H9 (cell line): ENCODE measurements around the gene SEMA6A. TPM values are rescaled to one million over a fixed set of nuclear protein-coding genes. Genes with fewer than 3 reads are reported as not detected.

ENCODE experiments used
- DNase-seq: peaks from one replicate; pipeline ENCODE4 v3.0.0-alpha.2; 2017
- H2AFZ ChIP-seq: one replicate; pipeline ENCODE4 v1.6.1; 2013; ENCODE audit warnings: mild to moderate bottlenecking, low read length, control low read depth, moderate library complexity
- H2AK5ac ChIP-seq: 2 replicates; pipeline ENCODE4 v1.6.1; 2013; ENCODE audit warnings: low read length, control low read depth, mixed read lengths; ENCODE audit not compliant: insufficient read length
- H2BK120ac ChIP-seq: one replicate; pipeline ENCODE4 v1.6.1; 2013; ENCODE audit warnings: low read depth, mild to moderate bottlenecking, low read length, control low read depth, inconsistent platforms; ENCODE audit not compliant: poor library complexity, severe bottlenecking
- H2BK12ac ChIP-seq: 2 replicates; pipeline ENCODE4 v1.6.1; 2013; ENCODE audit warnings: low read length, control low read depth, mixed read lengths, low read depth; ENCODE audit not compliant: insufficient read length
- H2BK15ac ChIP-seq: 2 replicates; pipeline ENCODE4 v1.6.1; 2013; ENCODE audit warnings: low read depth, low read length, control low read depth
- H2BK20ac ChIP-seq: one replicate; pipeline ENCODE4 v1.6.1; 2013; ENCODE audit warnings: low read depth, mild to moderate bottlenecking, low read length, control low read depth, inconsistent platforms; ENCODE audit not compliant: poor library complexity, severe bottlenecking
- H2BK5ac ChIP-seq: 2 replicates; pipeline ENCODE4 v1.6.1; 2013; ENCODE audit warnings: low read length, control low read depth, mixed read lengths; ENCODE audit not compliant: insufficient read length
- H3K14ac ChIP-seq: 2 replicates; pipeline ENCODE4 v1.6.1; 2013; ENCODE audit warnings: low read length, control low read depth; ENCODE audit not compliant: insufficient read depth
- H3K18ac ChIP-seq: 2 replicates; pipeline ENCODE4 v1.6.1; 2013; ENCODE audit warnings: low read depth, mild to moderate bottlenecking, mixed read lengths, low read length, control low read depth; ENCODE audit not compliant: insufficient read length
- H3K23ac ChIP-seq: 2 replicates; pipeline ENCODE4 v1.6.1; 2013; ENCODE audit warnings: low read length, control low read depth, mixed read lengths, low read depth; ENCODE audit not compliant: insufficient read length
- H3K23me2 ChIP-seq: 2 replicates; pipeline ENCODE4 v1.6.1; 2013; ENCODE audit warnings: low read depth, mild to moderate bottlenecking, mixed read lengths, low read length, control low read depth; ENCODE audit not compliant: insufficient read length, poor library complexity, severe bottlenecking
- H3K27ac ChIP-seq: 2 replicates; pipeline ENCODE4 v1.5.1; 2013; ENCODE audit warnings: low read length, control low read depth, mixed read lengths, low read depth; ENCODE audit not compliant: insufficient read length
- H3K27me3 ChIP-seq: 2 replicates; pipeline ENCODE4 v1.6.1; 2013; ENCODE audit warnings: low read length, control low read depth, inconsistent platforms; ENCODE audit not compliant: insufficient read depth
- H3K4ac ChIP-seq: 2 replicates; pipeline ENCODE4 v1.6.1; 2013; ENCODE audit warnings: low read depth, mild to moderate bottlenecking, control low read depth, inconsistent platforms, low read length, moderate library complexity
- H3K4me1 ChIP-seq: 2 replicates; pipeline ENCODE4 v1.6.1; 2013; ENCODE audit warnings: low read length, control low read depth, inconsistent platforms; ENCODE audit not compliant: insufficient read depth
- H3K4me2 ChIP-seq: 2 replicates; pipeline ENCODE4 v1.6.1; 2013; ENCODE audit warnings: low read length, control low read depth, mixed read lengths; ENCODE audit not compliant: insufficient read length, insufficient read depth
- H3K56ac ChIP-seq: 2 replicates; pipeline ENCODE4 v1.6.1; 2013; ENCODE audit warnings: low read depth, mild to moderate bottlenecking, mixed read lengths, low read length, control low read depth; ENCODE audit not compliant: insufficient read length
- H3K79me1 ChIP-seq: 2 replicates; pipeline ENCODE4 v1.6.1; 2013; ENCODE audit warnings: low read depth, mild to moderate bottlenecking, moderate library complexity, low read length, control low read depth, inconsistent platforms; ENCODE audit not compliant: insufficient read depth, poor library complexity, severe bottlenecking
- H3K79me2 ChIP-seq: 2 replicates; pipeline ENCODE4 v1.6.1; 2013; ENCODE audit warnings: low read length, control low read depth, inconsistent platforms; ENCODE audit not compliant: insufficient read depth
- H3K9ac ChIP-seq: 2 replicates; pipeline ENCODE4 v1.6.1; 2013; ENCODE audit warnings: low read length, control low read depth, mixed read lengths; ENCODE audit not compliant: insufficient read length; ENCODE audit errors: extremely low read depth
- H3K9me3 ChIP-seq: one replicate; pipeline ENCODE4 v1.6.1; 2013; ENCODE audit warnings: low read depth, low read length, inconsistent platforms; ENCODE audit not compliant: control insufficient read depth
- H3T11ph ChIP-seq: one replicate; pipeline ENCODE4 v1.6.1; 2013; ENCODE audit warnings: mild to moderate bottlenecking, low read length, control low read depth, inconsistent platforms
- H4K20me1 ChIP-seq: one replicate; pipeline ENCODE4 v1.6.1; 2013; ENCODE audit not compliant: control insufficient read depth, insufficient read length, insufficient read depth
- H4K5ac ChIP-seq: 2 replicates; pipeline ENCODE4 v1.6.1; 2013; ENCODE audit warnings: low read depth, mild to moderate bottlenecking, mixed read lengths, low read length, control low read depth; ENCODE audit not compliant: insufficient read length
- H4K8ac ChIP-seq: replicated peaks from 2 replicates; pipeline ENCODE4 v1.6.1; 2013; ENCODE audit warnings: low read length, control low read depth, mixed read lengths, low read depth; ENCODE audit not compliant: insufficient read length
- H4K91ac ChIP-seq: 2 replicates; pipeline ENCODE4 v1.6.1; 2013; ENCODE audit warnings: low read depth, mild to moderate bottlenecking, moderate library complexity, mixed read lengths, low read length, control low read depth; ENCODE audit not compliant: insufficient read length
- H3K27ac Mint-ChIP-seq, 3 experiments: 2 replicates in 2 of 3; 3 replicates in 1 of 3; pipeline ENCODE4 v1.8.0; 2020 to 2021; ENCODE audit warnings: mixed read lengths in 3 of 3, mild to moderate bottlenecking in 1 of 3, moderate library complexity in 1 of 3
- H3K27me3 Mint-ChIP-seq: 2 replicates; pipeline ENCODE4 v1.8.0; 2021; ENCODE audit warnings: low read depth, mild to moderate bottlenecking, moderate library complexity, mixed read lengths
- H3K36me3 Mint-ChIP-seq, 3 experiments: 2 replicates in 2 of 3; 3 replicates in 1 of 3; pipeline ENCODE4 v1.8.0; 2020 to 2021; ENCODE audit warnings: low read depth in 3 of 3, mixed read lengths in 3 of 3; ENCODE audit not compliant: insufficient read depth in 1 of 3
- H3K4me1 Mint-ChIP-seq, 2 experiments: 2 replicates each; pipeline ENCODE4 v1.8.0; 2020; ENCODE audit warnings: mixed read lengths in 2 of 2
- H3K4me3 Mint-ChIP-seq, 2 experiments: 2 replicates in 1 of 2; 3 replicates in 1 of 2; pipeline ENCODE4 v1.8.0; 2020 to 2021; ENCODE audit warnings: mild to moderate bottlenecking in 2 of 2, mixed read lengths in 2 of 2, moderate library complexity in 1 of 2
- H3K9me3 Mint-ChIP-seq, 2 experiments: 2 replicates in 1 of 2; 3 replicates in 1 of 2; pipeline ENCODE4 v1.8.0; 2020; ENCODE audit warnings: mild to moderate bottlenecking in 2 of 2, mixed read lengths in 2 of 2, moderate library complexity in 1 of 2
- CTCF ChIP-seq: fragments of 200-600 bp; sonication (generic); conservative IDR thresholded peaks from 3 replicates; pipeline ENCODE4 v1.8.0; 2021; ENCODE audit warnings: antibody characterized with exemption, mild to moderate bottlenecking
- WGBS: extraction: QIAGEN DNeasy Blood & Tissue Kit; methylation state at CpG from one replicate; pipeline ENCODE4 v1.1.7; 2013; ENCODE audit warnings: missing lambda C conversion rate, low lambda C conversion rate, mixed read lengths; ENCODE audit not compliant: insufficient read length; ENCODE audit errors: extremely low coverage; 5-methylcytosine and 5-hydroxymethylcytosine counted together
- total RNA-seq: library from RNA; stranded (reverse); gene quantifications from 2 replicates; pipeline ENCODE4 v1.2.1, GENCODE V29; 2021

The SEMA6A gene
- total RNA-seq, 1 experiment from 2014 or later: 354 TPM

GRCh38 chr5:116531117-116531516, 43.5 kb downstream of the SEMA6A start:
- H3K18ac ChIP-seq: no peak overlapping the region
- H3K56ac ChIP-seq: no peak overlapping the region
- Mint-ChIP-seq H3K9me3 (no peaks in the 10 kb centered on the region), H3K27me3 (no peaks in the 10 kb centered on the region), H3K36me3 (0 out of 7 replicates have a peak, but pooled peaks cover 0 to 2% (median 0%) of the 10 kb centered on the region in 3 experiments), H3K27ac (peak overlapping the region in 2 of 3 experiments; percentile 70 to 90; a peak in 1 of 7 replicates), H3K4me1 (peaks cover 68 to 73% of the 10 kb centered on the region in 2 experiments), H3K4me3 (no peak overlapping the region)
- H3T11ph ChIP-seq: no peak overlapping the region
- no peak overlapping the region for H2BK12ac ChIP-seq
- no peaks in the 10 kb centered on the region for H4K20me1 ChIP-seq
- no peak overlapping the region for H2AFZ ChIP-seq
- no peak overlapping the region for H4K91ac ChIP-seq
- H3K9ac ChIP-seq: no peak overlapping the region
- no peak overlapping the region for H2BK120ac ChIP-seq
- H2BK20ac ChIP-seq: no peak overlapping the region
- H2BK5ac ChIP-seq: no peak overlapping the region
- TF ChIP-seq CTCF: no peak
- no peak overlapping the region for H2BK15ac ChIP-seq
- no peak overlapping the region for H4K5ac ChIP-seq
- H3K4ac ChIP-seq: no peak overlapping the region
- H3K23ac ChIP-seq: no peak overlapping the region
- no peak for DNase-seq
- no peak overlapping the region for H4K8ac ChIP-seq
- H3K27ac ChIP-seq: no peak overlapping the region
- H3K23me2 ChIP-seq: no peaks in the 10 kb centered on the region
- H2AK5ac ChIP-seq: no peak overlapping the region
- no peak overlapping the region for H3K4me2 ChIP-seq
- H3K27me3 ChIP-seq: no peaks in the 10 kb centered on the region
- no CpG with 5 or more reads among the region's 5 CpGs for WGBS
- H3K79me2 ChIP-seq: peaks cover 91% of the 10 kb centered on the region
- H3K79me1 ChIP-seq: no peaks in the 10 kb centered on the region
- peaks cover 18% of the 10 kb centered on the region for H3K4me1 ChIP-seq
- H3K14ac ChIP-seq: no peak overlapping the region
- no peaks in the 10 kb centered on the region for H3K9me3 ChIP-seq
